HG02678 (cell line): ENCODE measurements around the gene NBDY.

Experiments
- ATAC-seq: cut with Tn5 transposase; IDR thresholded peaks from one replicate; pipeline ENCODE4 v1.9.1; 2021; ENCODE audit warnings: mild to moderate bottlenecking, moderate library complexity; ENCODE audit not compliant: unreplicated experiment

The NBDY gene

DNA sequence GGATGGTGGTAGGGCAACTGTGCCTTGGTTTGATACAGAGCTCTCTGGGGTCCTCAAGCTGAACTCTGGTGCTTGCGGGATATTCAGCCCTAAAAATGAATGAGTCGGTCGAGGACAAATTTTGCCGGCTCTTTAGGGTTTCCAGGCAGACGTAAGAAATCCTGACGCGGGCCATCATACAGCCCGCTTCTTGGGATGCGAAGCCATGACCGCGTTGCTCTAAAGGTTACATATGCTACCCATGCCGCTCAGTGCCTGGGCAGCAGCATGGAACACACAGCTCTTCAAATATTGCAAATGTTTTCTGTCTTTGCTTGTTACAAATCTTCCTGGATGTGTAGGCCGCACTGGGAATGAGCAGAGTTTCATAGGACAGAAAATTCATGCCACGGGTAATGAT is 55.6 kb downstream of the NBDY start:
- no peak for ATAC-seq

DNA sequence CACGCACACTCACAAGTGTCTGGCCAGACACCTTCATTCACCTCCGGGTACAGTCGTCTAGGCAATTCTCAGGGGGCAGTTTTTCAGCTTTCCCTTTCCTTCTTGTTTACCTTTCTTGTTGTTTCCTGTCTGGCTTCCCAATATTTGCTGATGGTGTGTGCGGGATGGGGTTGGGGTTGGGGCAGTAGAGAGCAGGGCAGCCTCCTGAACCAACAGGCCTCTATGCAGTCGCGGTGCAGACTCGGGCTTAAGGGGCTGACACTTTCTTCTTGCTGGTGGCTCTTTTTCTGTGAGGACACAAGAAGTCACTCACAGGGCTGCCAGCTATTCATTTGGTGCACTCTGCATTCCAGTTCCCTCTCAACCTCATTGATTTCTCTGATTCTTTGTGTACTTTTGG is 56.4 kb downstream of the NBDY start:
- ATAC-seq: no peak

DNA sequence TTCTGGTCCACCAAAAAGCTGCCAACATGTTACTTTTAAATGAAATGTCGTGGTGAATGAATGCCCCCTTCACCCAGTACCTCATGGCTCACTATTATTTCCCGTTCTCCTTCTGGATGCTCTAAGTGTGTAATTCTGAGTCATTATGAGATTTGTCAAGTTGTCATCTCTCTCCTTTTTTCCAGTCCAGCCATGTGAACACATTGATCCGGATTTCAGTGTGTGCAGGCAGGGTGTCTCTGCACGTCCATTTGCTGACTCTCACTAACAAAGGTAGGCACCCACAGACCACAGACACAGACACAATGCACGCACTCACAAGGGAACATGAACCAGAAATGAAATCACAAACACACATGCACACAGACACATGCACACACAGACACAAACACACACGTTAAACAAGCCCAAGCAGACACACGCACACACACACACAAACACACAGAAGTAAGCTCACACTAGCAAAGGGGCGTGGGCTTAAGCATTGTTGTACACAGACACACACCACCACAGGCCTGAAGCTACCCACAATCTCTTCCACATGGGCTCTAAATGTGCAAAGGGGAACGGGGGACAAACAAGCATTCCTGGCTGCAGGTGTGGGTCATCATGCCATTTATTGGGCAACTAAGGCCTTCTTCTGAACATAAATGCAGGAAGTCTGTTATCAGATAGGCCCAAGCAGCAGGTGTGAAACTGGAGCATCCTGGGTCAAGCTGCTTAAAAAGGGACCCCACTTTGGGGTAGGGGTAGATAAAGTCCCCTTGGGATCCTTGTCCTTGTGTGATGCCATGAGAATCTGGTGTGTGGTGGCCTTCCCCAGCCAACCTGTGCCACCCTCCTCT is 58.1 kb downstream of the NBDY start:
- ATAC-seq: no peak

DNA sequence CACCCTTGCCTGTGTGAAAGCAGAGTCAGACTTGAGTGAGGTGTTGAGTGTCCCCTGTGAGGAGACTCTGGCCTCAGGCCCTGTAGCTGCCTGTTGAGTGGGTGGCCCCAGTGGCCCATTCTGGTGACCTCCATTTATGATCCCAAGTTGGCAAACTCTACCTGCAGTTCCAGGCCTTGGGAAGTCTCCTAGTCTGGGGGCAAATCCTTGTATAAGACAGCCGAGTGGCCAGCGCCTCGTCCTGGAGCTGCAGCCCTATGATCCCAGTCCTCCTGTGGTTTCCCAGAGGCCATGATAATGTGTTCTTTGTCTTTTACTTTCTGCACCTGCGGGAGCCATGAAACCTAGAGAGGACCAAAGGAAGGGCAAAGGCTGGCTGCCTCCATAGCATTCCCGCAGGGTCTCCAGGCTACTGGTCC is 58.7 kb downstream of the NBDY start:
- no peak for ATAC-seq

DNA sequence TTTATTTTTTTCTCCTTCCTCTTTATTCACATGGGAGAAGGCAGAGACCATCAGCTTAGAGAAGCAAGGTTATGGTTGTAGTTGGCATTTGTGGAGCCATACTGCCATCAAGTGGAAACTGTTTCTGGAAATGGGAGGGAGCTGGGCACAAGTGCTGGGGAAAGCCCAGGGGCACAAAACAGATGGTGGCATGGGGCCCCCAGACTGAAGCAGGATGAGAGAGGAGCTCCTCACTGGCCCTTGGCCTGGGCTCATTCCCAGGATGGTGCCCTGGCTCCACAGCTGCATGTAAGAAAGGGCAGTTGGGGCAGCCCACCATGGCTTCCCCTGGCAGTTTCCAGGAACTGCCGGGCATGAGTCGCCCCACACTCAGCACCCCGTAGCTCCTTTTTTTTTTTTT is 59.2 kb downstream of the NBDY start:
- no peak for ATAC-seq

DNA sequence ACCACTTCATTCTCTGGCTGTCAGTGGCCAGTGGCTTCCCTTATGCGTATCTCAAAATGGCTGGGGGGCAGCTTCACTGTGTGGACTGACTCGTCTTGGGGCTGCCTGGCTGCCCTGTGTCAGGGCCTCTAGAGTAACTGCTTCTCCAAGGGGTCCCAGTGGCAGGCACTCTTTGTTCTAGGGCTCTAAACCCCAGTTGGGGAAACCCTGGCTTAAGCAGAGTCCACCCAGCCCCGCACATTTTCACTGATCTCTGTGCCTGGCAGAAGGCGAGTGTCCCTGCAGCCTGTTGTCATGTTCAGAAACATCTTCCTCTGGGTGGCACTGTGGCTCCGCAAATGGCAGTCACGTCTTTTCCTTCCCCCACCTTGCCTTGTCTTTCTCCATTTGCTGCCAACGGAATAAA is 59.7 kb downstream of the NBDY start:
- ATAC-seq: no peak

DNA sequence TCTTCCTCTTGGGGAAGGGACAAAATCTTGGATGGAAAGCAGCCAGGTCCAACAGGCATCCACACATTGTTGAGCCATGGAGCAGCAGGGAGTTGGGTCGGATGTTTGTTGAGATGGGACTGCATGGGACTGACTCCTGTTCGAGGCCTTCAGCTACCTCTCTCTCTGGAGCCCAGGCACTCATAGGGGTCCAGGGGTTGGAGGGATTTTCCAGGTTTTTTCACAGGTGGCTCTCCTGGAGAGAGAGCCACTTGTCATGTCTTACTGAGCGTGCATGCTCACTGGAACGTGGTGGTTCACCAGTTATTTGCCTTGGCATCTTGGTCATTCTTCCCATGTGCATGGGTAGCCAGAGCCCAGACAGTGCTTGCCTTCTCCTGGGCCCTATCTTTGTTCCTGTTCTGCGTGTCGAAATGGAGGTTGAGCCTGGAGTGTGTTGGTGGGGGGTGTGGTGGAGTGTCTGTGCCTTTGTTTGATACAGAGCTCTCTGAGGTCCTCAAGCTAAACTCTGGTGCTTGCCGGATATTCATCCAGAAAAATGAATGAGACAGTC is 60.6 kb downstream of the NBDY start:
- ATAC-seq: no peak

DNA sequence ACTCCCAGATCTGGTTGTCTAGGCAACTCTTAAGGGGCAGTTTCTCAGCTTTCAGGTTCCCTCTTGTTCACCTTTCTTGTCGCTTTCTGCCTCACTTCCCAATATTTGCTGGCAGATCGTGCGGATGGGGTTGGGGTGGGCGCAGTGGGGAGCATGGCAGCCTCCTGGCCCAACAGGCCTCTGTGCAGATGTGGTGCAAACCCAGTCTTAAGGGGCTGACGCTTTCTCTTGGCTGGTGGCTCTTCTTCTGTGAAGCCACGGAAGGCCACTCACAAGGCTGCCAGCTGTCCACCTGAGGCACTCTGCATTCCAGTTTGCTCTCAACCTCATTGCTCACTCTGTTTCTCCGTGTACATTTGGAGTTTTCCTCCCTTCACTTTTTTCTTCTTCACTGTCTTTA is 61.7 kb downstream of the NBDY start:
- no peak for ATAC-seq

DNA sequence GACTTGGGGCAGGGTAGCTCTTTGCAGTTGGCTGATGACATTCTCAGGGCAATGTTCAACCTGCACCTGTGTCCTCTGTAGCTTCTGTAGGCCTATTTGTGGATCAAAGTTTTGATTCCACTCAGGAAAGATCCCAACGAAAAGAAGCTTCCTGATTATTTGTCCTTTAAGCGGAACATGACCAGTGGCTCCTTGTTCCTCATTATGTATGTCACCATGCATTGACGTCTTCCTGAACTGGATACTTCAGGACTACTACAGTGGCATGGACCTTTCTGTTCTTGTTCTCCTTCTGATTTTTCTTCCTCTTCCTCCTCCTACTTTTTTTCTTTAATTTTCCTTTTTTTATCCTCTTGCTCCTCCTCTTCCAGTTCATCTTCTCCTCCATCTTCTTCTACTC is 62.4 kb downstream of the NBDY start:
- no peak for ATAC-seq

DNA sequence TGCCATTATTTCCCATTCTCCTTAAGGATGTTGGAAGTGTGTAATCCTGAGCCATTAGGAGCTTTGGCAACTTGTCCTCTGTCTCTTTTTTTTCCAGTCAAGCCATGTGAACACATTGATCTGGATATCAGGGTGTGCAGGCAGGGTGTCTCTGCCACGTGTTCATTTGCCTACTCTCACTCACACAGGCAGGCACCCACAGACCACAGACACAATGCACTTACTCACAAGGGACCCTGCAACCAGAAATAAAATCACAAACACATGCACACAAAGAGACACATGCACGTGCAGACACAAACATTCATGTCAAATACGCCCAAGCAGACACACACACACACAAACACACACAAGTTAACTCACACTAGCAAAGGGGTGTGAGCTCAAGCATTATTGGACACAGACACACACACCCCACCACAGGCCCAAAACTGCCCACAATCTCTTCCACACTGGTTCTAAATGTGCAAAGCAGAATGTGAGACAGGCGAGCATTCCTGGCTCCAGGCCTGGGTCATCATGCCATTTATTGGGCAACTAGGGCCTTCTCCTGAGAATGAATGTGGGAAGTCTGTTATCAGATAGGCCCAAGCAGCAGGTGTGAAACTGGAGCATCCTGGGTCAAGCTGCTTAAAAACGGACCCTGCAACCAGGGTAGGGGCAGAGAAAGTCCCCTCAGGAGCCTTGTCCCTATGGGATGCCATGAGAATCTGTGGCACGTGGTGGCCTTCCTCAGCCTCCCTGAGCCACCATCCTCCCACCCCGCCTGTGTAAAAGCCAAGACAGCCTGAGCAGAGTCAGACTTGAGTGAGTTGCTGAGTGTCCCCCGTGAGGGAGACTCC is 63.4 kb downstream of the NBDY start:
- no peak for ATAC-seq

DNA sequence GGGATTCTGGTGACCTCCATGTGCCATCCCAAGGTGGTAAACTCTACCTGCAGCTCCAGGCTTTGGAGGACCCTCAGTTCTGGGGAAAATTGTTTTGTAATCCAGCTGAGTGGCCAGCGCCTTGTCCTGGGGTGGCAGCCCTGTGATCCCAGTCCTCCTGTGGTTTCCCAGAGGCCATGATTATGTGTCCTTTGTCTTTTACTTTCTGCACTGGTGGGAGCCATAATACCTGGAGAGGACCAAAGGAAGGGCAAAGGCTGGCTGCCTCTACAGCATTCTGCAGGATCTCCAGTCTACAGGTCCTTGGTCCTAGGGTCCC is 64.0 kb downstream of the NBDY start:
- no peak for ATAC-seq

DNA sequence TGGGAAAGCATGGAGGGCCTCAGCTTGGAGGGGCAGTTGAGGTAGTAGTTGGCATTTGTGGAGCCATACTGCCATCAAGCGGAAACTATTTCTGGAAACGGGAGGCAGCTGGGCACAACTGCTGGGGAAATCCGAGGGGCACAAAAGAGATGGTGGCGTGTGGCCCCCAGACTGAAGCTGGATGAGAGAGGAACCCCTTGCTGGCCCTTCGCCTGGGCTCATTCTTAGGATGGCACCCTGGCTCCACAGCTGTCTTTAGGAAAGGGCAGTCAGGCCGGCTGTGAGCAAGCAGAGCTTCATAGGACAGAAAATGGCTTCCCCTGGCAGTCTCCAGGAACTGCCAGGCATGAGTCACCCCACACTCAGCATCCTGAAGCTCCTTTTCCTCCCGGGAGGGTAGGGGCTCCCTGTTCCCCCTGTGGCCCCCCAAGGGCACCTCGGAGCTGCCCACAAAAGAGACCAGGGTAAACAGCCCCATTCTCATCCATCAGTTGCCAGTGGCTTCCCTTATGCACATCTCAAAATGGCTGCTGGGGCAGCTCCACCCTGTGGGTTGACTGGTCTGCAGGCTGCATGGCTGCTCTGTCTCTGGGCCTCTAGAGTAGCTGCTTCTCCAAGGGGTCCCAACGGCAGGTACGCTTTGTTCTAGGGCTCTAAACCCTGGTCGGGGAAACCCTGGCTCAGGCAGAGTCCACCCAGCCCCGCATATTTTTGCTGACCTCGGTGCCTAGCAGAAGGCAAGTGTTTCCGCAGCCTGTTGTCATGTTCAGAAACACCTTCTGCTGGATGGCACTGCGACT is 64.7 kb downstream of the NBDY start:
- no peak for ATAC-seq

DNA sequence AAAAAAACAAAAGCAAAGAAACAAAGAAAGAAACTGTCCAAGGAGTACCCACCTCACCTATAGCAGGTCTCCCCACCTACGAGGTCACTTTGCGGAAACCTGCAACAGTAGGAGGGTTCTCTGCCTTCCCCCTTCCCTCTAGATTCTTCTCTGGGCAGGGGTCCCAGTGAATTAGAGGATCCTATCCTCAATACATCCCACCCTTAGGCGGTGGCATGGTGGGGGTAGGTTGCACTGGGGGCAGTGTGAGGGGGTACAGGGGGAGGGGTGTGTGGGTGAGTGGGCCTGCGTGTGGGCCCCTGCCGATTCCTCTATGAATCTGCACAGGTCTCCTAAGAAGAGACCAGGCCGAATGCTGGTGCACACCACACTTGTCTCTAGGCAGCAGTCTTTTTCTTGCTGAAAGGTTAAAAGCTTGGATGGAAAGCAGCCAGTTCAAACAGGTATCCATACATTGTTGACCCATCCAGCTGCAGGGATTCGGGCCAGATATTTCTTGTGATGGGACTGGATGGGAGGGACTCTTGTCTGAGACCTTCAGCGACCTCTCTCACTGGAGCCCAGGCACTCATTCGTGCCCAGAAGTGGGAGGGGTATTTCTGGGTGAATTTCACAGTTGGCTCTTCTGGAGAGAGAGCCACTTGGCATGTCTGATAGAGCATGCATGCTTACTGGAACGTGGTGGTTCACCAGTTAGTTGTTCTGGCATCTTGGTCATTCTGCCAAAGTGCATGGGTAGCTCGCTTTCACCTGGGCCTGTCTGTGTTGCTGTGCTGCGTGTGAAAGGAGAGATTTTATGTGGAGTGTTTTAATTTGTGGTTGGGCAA is 65.6 kb downstream of the NBDY start:
- ATAC-seq: no peak

DNA sequence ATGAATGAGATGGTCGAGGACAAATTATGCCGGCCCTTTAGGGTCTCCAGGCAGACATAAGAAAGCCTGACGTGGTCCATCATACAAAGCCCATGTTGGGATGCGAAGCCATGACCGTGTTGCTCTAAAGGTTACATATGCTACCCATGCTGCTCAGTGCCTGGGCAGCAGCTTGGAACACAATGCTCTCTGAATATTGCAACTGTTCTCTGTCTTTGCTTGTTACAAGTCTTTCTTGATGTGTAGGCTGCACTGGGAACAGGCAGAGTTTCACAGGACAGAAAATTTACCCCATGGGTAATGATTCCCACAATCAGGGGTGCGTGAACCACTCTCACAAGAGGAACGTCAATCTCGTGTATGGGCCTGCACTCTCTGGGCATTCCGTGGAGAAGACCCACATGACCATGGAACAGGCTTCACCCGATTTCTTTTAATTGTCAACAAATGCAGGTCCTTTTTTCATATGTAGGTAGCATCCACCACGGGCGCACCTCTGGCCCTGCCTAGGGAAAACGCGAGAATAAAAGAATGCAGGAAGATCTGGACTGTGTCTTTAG is 66.3 kb downstream of the NBDY start:
- no peak for ATAC-seq

DNA sequence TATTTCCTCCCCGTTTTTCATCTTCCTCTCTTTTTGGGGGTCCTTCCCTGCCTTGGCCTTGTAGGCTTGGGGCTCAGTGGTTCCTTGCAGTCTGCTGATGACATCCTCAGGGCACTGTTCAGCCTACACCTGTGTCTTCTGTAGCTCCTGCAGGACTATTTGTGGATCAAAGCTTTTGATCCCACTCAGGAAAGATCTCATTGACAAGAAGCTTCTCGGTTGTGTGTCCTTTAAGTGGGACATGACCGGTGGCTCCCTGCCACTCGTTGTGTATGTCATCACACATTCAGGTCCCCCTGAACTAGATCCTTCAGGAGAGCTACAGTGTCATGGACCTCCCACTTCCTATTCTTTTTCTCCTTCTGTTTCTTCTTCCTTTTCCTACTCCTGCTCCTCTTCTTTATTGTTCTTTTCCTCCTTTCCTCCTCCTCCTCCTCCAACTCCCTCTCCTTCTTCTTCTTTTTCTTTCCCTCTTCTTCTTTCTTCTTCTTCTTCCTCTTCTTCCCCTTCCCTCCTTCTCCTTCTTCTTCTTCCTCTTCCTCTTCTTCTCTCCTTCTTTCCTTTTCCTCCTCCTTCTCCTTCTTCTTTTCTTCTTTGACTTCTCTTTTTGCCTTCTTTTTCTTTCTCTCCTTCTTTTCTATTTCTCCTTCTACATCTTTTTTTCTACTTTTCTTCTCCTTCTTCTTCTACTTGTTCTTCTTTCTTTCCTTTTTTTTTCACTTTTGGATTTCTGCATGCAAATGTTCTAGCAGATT is 67.8 kb downstream of the NBDY start:
- ATAC-seq: no peak

DNA sequence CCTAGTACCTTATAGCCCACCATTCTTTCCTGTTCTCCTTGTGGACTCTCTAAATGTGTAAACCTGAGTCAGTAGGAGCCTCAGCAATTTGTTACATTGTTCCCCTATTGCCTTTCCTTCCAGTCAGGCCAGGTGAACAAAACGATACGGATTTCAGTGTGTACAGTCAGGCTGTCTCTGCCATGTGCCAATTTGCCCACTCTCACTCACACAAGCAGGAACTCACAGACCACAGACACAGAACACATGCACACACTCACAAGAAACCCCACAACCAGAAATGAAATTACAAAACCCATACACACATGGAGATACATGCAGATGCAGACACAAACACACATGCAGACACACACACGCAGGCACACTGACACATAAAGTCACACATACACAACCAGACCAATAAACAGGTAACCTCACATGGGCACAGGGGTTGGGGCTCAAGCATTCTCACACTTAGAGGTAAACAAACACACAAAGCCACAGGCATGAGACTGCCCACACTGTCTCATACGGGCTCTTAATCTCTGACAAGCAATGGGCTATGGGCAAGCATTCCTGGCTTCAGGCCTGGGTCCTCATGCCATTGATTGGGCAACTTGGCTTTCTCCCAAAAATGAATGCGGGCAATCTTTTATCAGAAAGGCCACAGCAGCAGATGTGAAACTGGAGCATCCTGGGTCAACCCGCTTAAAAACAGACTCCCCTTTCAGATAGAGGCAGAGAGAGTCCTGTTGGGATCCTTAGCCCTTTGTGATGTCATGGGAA is 68.7 kb downstream of the NBDY start:
- ATAC-seq: no peak

DNA sequence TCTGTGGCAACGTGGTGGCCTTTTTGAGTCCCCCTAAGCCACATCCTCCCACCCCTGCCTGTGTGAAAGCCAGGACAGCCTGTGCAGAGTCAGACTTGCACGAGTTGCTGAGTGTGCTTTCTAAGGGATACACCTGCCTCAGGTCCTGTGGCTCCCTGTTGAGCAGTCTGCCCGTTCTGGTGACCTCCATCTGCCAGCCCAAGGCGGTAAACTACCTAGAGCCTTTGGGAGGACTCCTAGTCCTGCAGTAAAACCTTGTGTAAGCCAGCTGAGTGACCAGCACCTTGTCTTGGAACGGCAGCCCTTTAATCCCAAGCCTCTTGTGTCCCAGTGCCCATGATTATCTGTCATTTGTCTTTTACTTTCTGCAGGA is 69.3 kb downstream of the NBDY start:
- ATAC-seq: no peak

DNA sequence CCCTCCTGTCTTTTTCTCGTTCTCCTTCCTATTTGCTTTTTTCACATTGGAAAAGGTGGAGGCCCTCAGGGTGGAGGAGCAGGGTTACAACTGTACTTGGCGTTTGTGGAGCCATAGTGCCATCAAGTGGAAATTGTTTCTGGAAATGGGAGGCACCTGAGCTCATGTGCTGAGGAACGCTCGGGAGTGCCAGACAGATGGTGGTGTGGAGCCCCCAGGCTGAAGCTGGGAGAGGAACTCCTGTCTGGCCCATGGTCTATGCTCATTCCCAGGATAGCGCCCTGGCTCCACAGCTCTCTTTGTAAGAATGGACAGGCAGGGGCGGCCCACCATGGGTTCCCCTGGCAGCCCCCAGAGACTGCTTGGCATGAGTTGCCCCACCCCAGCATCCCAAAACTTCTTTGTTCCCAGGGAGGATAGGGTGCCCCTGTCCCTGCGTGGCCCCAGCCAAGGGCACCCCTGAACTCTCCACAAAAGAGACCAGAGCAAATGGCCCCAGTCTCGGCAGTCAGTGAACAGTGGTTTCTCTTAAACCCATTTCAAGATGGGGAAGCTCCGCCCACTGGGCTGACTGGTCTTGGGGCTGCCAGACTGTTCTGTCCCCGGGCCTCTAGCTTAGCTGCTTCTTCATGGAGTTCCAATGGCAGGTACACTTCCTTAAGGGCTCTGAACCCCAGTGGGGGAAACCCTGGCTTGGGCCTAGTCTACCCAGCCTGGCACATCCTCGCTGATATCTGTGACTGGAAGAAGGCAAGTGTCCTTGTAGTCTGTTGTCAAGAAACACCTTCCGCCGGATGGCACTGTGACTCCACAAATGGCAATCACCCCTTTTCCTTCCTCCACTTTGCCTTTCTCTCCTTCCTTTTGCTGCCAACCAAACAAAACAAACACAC is 70.1 kb downstream of the NBDY start:
- no peak for ATAC-seq
